NCI-H82 (cell line): Measurements from ENCODE around the gene SSBP1.
"Not testable (repeated sequence)": the region's sequence is repeated elsewhere in the genome, so short reads cannot be mapped to it uniquely, and the experiment has no call there.

Experiments used
- DNase-seq: peaks from one replicate; lab custom pipeline; 2025; lab: John Stamatoyannopoulos, UW

The SSBP1 gene

GRCh38 chr7:141709749-141710148 lies 28.4 kb upstream of the SSBP1 start:
- DNase-seq = peak; percentile 4

GRCh38 chr7:141710301-141710700 lies 27.9 kb upstream of the SSBP1 start:
- DNase-seq = no peak

- DNase-seq = no peak
Measured at GRCh38 chr7:141712603-141713255, 25.4 kb upstream of the SSBP1 start.

DNA sequence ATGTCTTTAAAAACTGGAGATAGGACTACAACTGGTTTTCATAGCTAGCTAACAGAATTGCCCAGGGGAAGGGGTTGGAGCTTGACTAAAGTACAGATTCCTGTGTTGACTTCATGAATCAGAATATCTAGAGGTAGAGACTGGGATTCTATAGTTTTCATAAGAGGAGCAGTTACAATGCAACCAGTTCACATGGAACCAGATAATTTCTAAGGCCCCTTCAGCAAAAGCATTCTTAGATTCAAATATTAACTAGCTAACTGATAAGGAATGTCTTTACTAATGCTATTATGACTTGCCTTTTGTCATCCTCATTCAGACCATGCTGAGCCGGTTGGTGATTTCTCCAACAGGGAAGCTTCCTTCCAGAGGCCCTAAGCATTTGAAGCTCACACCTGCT lies 24.3 kb upstream of the SSBP1 start:
- DNase-seq = no peak

DNA sequence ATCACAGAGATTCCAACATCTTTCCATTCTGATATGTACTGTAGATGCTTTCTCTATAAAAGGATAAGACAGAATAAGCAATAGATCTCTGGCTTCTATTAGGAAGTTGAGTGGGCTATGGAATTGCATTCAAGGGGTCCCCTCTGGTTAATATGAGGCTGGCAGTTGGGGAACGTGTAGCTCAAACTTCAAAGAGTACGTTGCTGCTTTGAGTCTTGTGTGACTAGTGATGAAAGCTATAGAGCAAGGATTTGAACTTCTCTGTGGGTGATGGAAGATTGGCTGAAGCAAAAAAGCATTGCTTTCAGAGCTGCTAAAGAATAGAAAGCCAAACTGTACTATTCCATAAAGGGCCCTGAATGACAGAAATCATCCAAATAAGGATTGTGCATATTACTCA lies 23.6 kb upstream of the SSBP1 start:
- no peak for DNase-seq

DNA sequence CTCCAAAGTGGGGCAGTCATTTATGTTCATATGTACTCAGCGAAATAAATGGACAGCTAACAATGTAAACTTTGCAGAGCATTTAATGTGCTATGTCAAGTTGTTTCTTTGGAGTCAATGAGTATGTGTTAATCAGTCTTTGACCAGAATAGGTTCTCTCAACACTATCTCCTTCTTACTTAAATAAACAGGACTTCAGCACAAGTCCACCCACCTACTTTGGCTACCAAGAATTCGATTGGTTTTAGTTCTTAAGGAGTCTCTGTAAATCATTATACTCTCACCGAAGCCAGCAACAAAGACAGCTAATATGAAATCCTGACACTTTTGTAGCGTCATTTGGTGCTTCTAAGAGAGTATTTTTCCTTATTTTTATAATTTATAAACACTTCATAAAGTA lies 23.1 kb upstream of the SSBP1 start:
- DNase-seq = no peak

GRCh38 chr7:141715794-141716689 lies 22.1 kb upstream of the SSBP1 start:
- no peak for DNase-seq

- no peak for DNase-seq
Measured at GRCh38 chr7:141717450-141717849, 20.7 kb upstream of the SSBP1 start.

- no peak for DNase-seq
Measured at GRCh38 chr7:141722529-141722928, 15.6 kb upstream of the SSBP1 start.

GRCh38 chr7:141729020-141729419 lies 9.1 kb upstream of the SSBP1 start:
- no peak for DNase-seq

- no peak for DNase-seq
Measured at GRCh38 chr7:141731476-141732149, 6.5 kb upstream of the SSBP1 start.

DNA sequence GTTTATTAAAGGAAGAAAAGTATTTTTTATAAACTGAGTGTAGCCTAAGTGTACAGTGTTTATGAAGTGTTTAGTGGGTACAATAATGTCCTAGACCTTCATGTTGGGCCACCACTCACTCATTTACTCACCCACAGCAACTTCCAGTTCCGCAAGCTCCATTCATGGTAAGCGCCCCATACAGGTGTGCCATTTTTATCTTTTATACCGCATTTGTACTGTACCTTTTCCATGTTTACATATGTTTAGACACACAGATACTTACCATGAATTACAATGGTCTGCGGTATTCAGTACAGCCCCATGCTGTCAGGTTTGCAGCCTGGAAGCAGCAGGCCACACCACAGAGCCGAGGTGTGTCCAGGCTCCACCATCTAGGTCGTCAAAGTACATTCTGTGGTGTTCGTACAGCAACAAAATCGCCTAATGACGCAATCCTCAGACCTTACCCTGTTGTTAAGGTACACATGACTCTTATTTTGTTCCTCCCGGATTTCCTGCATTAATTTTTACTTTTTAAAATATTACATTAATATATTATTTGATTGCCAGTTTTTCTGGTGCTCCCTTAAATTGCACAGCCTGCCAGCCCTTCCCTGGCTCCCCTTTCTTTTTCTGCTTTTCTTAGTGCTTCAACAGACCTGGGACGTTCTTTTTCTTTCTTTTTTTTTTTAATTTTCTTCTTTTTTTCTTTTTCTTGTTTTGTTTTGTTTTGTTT lies 881 bp upstream of the SSBP1 start:
- DNase-seq = peak; percentile 14

DNA sequence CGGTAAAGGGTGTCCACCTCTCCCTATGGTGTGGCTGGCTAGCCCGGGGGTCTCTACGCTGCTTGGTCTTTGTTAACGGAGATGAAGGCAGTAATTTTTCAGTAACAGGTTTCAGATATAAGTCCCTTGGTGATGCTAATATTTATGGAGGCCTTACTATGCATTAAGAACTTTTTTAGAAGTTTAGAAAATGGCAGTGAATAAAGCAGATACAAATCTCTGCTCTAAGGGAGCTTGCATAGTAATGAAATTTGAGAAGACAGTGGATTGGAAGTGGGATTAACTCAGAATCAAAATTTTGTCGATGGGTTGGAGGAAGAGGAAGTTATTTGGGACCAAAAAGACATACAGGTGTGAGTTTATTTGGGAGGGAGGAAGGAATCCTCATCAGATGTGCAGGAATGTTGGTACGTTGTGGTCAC lies 445 bp downstream of the SSBP1 start:
- DNase-seq = no peak

DNA sequence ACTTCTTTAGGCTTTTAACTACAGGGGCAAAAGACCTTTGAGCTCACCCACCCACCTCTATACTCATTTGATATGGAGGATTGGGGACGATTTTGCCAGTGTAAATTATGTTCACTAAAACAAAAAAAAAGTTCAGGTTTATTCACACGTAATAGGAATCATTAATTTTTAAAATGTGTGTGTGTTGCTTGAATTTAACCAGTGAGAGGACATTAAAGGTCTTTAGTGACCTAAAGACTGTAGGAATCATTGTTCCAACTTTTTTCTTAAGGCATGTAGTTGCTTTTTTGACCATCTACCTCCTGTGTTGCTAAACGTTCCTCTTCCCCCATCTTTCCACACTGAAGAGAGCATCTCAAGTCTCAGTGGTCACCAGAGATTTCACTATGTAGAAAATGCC lies 1.1 kb downstream of the SSBP1 start:
- no peak for DNase-seq

DNA sequence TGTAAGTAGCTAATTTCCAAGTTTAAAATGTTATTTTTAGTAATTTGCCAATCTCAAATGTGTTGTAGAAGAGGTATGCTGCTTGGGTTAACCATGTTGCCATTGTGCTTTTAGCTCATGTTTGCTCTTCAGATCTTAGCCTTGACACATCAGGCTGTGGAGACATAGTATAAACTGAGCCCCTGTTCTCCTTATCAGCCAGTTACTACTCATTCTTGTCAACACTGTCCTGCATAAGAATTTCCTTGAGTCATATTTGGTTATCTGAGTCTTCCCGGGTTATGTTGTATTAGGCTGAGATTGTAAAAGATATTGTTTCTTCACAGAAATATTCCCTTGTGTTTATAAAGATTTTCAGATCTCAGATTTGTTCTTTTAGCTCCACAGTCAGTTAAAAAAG lies 4.1 kb downstream of the SSBP1 start:
- DNase-seq = no peak

DNA sequence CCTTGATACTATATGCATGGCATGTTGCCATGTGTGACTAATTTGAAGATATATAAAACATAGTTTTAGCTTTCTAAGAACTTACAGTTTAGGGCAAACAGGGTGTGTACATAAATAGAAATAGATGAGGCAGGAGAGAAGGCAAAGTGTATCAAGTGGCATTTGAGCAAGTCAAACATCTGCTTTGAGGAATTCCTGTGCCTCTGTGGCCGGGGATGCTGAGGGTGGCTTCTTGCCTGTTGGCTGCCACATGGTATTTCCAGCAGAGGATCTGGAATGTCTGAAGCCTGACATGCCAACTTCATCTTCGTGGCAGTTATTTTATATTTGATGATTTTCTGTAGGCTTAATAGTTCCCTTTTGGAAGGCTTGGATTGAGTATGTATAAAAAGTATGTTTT lies 6.0 kb downstream of the SSBP1 start:
- DNase-seq = no peak

GRCh38 chr7:141748396-141748795 lies 10.2 kb downstream of the SSBP1 start:
- no peak for DNase-seq

DNA sequence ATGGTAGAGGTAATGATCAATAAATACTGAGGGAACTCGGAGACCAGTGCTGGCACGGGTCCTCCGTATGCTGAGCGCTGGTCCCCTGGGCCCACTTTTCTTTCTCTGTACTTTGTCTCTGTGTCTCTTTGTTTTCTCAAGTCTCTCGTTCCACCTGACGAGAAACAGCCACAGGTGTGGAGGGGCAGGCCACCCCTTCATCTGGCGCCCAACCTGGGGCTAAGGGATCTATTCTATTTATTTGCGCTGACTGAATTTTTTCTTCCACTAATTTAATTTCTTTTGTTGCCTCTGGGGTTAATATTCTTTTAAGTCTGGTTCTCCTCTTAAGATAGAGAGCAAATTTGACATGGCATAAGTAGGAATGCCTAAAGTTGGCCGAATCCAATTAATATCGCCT lies 13.7 kb downstream of the SSBP1 start:
- peak; percentile 4 for DNase-seq

- DNase-seq = peak; percentile 17
Measured at GRCh38 chr7:141752634-141753033, 14.5 kb downstream of the SSBP1 start.

DNA sequence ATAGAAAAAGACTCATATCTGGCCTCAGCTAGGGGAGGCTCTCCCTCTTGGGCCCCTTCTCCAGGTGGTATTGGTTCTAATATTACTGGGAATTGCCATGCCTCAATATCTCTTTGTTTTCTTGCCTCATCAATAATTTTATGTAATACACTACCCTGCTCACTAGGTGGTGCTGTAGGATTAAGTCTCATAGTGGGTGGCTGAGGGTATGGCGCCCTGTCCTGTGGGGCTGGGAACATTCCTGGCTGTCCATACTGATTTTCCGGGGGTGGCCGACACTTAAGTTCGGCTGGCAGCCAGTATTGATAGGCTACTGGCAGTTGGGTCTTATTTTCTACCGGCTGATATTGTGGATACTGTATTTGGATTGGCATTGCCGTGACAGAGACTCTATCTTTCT lies 16.8 kb downstream of the SSBP1 start:
- DNase-seq = peak; percentile 73

DNA sequence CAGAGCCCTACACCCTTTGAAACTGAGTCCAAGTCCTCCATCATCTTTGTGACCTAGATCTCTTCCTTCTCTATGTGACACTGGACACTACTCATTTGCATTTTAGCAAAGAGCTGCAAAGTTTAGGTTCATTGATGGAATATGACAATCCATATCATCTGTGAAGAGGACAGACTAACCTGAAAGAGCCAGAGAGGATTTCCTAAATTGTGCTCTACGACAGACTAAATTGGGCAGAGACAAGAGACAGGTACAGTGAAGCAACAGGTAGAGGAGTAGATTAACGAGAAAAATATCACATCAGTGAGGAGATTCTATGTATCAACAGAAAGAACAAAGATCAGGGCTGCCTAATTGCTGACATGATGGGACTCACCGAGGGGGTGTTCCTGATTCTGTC lies 25.6 kb downstream of the SSBP1 start, which contains the start of gene TAS2R3:
Gene TAS2R3 (plus strand): TSS at position 301 of the 400 bp plus-strand sequence. CDS start 62 bp downstream, at position 363.
- no peak for DNase-seq

GRCh38 chr7:141770083-141770583 lies 32.0 kb downstream of the SSBP1 start:
- DNase-seq = not testable (repeated sequence)
